GM23338 (cell line): ENCODE measurements around the gene GNAI3. TPM values are rescaled to one million over a fixed set of nuclear protein-coding genes. Genes with fewer than 3 reads are reported as not detected.
A peak's percentile ranks its signal among the peaks of the same experiment; 100 is the strongest.

Experiments used
- ATAC-seq: fragments of 200-7000 bp; cut with Tn5 transposase; 3 replicates; pipeline ENCODE4 v1.9.1; 2020
- DNase-seq: peaks from one replicate; pipeline ENCODE4 v3.0.0-alpha.2; 2015; ENCODE audit warnings: low spot score
- H2AFZ ChIP-seq: fragments of 200-600 bp; sonication (generic); 2 replicates; pipeline ENCODE4 v1.8.0; 2016; ENCODE audit warnings: antibody characterized with exemption, mild to moderate bottlenecking, moderate library complexity
- H3F3A ChIP-seq: fragments of 200-600 bp; sonication (generic); replicated peaks from 2 replicates; pipeline ENCODE4 v1.8.0; 2017; ENCODE audit warnings: antibody characterized with exemption, mixed run types, low read depth
- H3K27ac ChIP-seq: fragments of 200-600 bp; sonication (generic); 2 replicates; pipeline ENCODE4 v1.6.1; 2016; ENCODE audit warnings: low read depth
- H3K27me3 ChIP-seq: fragments of 200-600 bp; sonication (generic); 2 replicates; pipeline ENCODE4 v1.8.0; 2016; ENCODE audit warnings: mild to moderate bottlenecking, mixed run types, moderate library complexity; ENCODE audit not compliant: insufficient read depth
- H3K36me3 ChIP-seq: fragments of 200-600 bp; sonication (generic); 2 replicates; pipeline ENCODE4 v1.8.0; 2016; ENCODE audit warnings: mild to moderate bottlenecking; ENCODE audit not compliant: insufficient read depth
- H3K4me1 ChIP-seq: fragments of 200-600 bp; sonication (generic); 2 replicates; pipeline ENCODE4 v1.8.0; 2016; ENCODE audit warnings: mild to moderate bottlenecking, moderate library complexity; ENCODE audit not compliant: insufficient read depth
- H3K4me2 ChIP-seq: fragments of 200-600 bp; sonication (generic); 2 replicates; pipeline ENCODE4 v1.7.1; 2017; ENCODE audit warnings: mixed run types
- H3K4me3 ChIP-seq: fragments of 200-600 bp; sonication (generic); 2 replicates; pipeline ENCODE4 v1.6.1; 2016; ENCODE audit warnings: mixed run types
- H3K79me2 ChIP-seq: fragments of 200-600 bp; sonication (generic); replicated peaks from 2 replicates; pipeline ENCODE4 v1.8.0; 2017; ENCODE audit warnings: mild to moderate bottlenecking; ENCODE audit not compliant: insufficient read depth
- H3K9me2 ChIP-seq: fragments of 200-600 bp; sonication (generic); 2 replicates; pipeline ENCODE4 v1.8.0; 2017; ENCODE audit not compliant: insufficient read depth
- H4K20me1 ChIP-seq: fragments of 200-600 bp; sonication (generic); replicated peaks from 2 replicates; pipeline ENCODE4 v1.8.0; 2017; ENCODE audit warnings: mild to moderate bottlenecking; ENCODE audit not compliant: insufficient read depth
- H3K27ac Mint-ChIP-seq: 2 replicates; pipeline ENCODE4 v1.8.0; 2020; ENCODE audit warnings: inconsistent platforms, mild to moderate bottlenecking, moderate library complexity, mixed read lengths
- H3K27me3 Mint-ChIP-seq: 3 replicates; pipeline ENCODE4 v1.8.0; 2022; ENCODE audit warnings: low read depth, mild to moderate bottlenecking, moderate library complexity, mixed read lengths, inconsistent platforms; ENCODE audit not compliant: insufficient read depth, poor library complexity
- H3K36me3 Mint-ChIP-seq: 3 replicates; pipeline ENCODE4 v1.8.0; 2021; ENCODE audit warnings: low read depth, mild to moderate bottlenecking, inconsistent platforms, moderate library complexity, mixed read lengths
- H3K4me1 Mint-ChIP-seq: 3 replicates; pipeline ENCODE4 v1.8.0; 2020; ENCODE audit warnings: mild to moderate bottlenecking, inconsistent platforms, mixed read lengths
- H3K4me3 Mint-ChIP-seq: 3 replicates; pipeline ENCODE4 v1.8.0; 2021; ENCODE audit warnings: moderate library complexity, mild to moderate bottlenecking, inconsistent platforms, mixed read lengths
- H3K9me3 Mint-ChIP-seq: 3 replicates; pipeline ENCODE4 v1.8.0; 2020; ENCODE audit warnings: moderate library complexity, mild to moderate bottlenecking, inconsistent platforms, mixed read lengths
- CTCF ChIP-seq, 2 experiments: fragments of 200-600 bp in 1 of 2; sonication (generic) in 1 of 2; conservative IDR thresholded peaks; 2 replicates each; pipeline versions ENCODE4 v1.5.1 to v1.6.1; 2016 to 2017; ENCODE audit warnings: antibody characterized with exemption in 2 of 2, low read depth in 2 of 2, mild to moderate bottlenecking in 2 of 2, moderate library complexity in 1 of 2
- EZH2 ChIP-seq: fragments of 200-600 bp; sonication (generic); IDR thresholded peaks from one replicate; pipeline ENCODE4 v1.8.0; 2017; ENCODE audit warnings: antibody characterized with exemption, mild to moderate bottlenecking, low read depth; ENCODE audit not compliant: unreplicated experiment
- EZH2phosphoT487 ChIP-seq: fragments of 200-600 bp; sonication (generic); IDR thresholded peaks from one replicate; pipeline ENCODE4 v1.8.1; 2018; ENCODE audit warnings: antibody characterized with exemption; ENCODE audit not compliant: unreplicated experiment
- JUNB ChIP-seq: IDR thresholded peaks from one replicate; pipeline ENCODE4 v1.6.1; 2016; ENCODE audit warnings: antibody characterized with exemption; ENCODE audit not compliant: unreplicated experiment
- NANOG ChIP-seq: IDR thresholded peaks from 2 replicates; pipeline ENCODE4 v1.6.1; 2016; ENCODE audit warnings: antibody characterized with exemption, borderline replicate concordance
- REST ChIP-seq: IDR thresholded peaks from one replicate; pipeline ENCODE4 v1.6.1; 2018; ENCODE audit warnings: antibody characterized with exemption; ENCODE audit not compliant: unreplicated experiment
- STAT1 ChIP-seq: IDR thresholded peaks from one replicate; pipeline ENCODE4 v1.6.1; 2016; ENCODE audit warnings: antibody characterized with exemption; ENCODE audit not compliant: unreplicated experiment
- ZNF114 ChIP-seq: fragments of 250-450 bp; sonication (Bioruptor Pico); IDR thresholded peaks from 2 replicates; pipeline ENCODE4 v1.5.0; 2020; ENCODE audit warnings: mild to moderate bottlenecking, moderate library complexity
- ZNF331 ChIP-seq: fragments of 250-450 bp; sonication (Bioruptor Pico); IDR thresholded peaks from 2 replicates; pipeline ENCODE4 v1.5.0; 2020; ENCODE audit warnings: low read depth, mild to moderate bottlenecking, moderate library complexity
- polyA plus RNA-seq: library from polyadenylated mRNA; unstranded; fragments of >200 nt; fragmentation: Nextera tagmentation; extraction: Ambion mirVana; gene quantifications from 2 replicates; pipeline ENCODE4 v1.2.1, GENCODE V29; 2016
- total RNA-seq: library from RNA; depleted of rRNA; stranded (reverse); fragments of >200 nt; shearing (Covaris generic); gene quantifications from 2 replicates; pipeline ENCODE4 v1.2.3, GENCODE V29; 2014
- TF ChIP-seq, protein P1 (sequence below): IDR thresholded peaks from 2 replicates; pipeline ENCODE4 v1.6.1; 2016; ENCODE audit warnings: antibody characterized with exemption

The GNAI3 gene
- total and polyA plus RNA-seq, 2 experiments from 2014 or later = 4.5 to 10.2 TPM

DNA sequence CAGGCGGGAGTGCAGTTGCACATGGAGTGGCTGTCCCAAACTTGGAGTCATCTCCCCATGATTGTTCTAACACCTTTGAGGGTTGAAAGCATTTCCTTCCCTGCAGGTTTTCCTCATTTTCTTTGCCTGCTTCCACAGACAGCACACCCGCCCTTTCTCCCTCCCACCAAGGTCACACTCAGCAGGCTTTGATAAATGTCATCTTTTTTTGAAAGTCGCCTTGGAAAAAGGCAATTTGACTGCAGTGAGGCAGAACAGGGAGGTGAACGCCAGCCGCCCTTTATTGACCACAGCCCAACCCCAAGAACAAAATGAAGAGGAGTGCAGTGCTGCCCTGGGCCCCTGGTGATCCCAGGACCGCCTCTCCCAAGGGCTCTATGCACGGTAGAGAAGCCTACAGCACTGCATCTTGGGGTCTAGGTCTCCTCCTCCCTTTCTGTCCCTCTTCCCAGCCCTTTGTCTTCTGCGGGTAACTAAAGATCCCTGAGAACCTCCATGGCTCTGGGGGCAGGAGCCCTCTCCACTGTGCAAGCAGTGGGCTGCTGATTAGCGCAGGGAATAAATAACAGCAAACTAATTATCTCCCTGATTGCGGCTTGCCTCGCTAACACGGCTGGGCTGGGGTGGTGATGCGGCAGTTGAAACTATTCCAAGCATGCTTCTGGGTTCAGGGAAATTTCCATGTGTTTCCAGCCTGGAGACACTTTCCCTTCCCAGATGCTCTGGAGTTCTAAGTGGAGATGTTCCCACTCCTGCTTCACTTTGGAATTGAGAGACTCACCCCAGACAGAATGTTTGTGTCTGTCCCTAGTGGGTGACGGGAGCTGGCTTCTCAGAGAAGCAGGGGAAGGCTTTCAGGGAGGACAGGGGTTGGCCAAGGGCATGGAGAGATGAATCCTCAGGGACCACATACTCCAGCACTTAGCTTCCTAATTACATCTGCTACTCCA is 27.1 kb upstream of the GNAI3 start:
- Histone ChIP-seq H3K79me2 (no peaks in the 10 kb centered on the region), H3K36me3 (no peaks in the 10 kb centered on the region), H3K27me3 (no peaks in the 10 kb centered on the region), H3K4me2 (no peak overlapping the region), H4K20me1 (no peaks in the 10 kb centered on the region), H3F3A (no peaks in the 10 kb centered on the region), H3K27ac (no peak overlapping the region), H2AFZ (0 out of 2 replicates have a peak overlapping the region, but pooled peaks have one; percentile 59), H3K4me1 (no peaks in the 10 kb centered on the region), H3K9me2 (no peaks in the 10 kb centered on the region), H3K4me3 (no peak overlapping the region)
- Mint-ChIP-seq H3K4me1 (peaks cover 6% of the 10 kb centered on the region; the same call in 1 of the 3 replicates), H3K36me3 (no peaks in the 10 kb centered on the region), H3K4me3 (no peak overlapping the region), H3K27me3 (peaks cover 2% of the 10 kb centered on the region), H3K9me3 (no peaks in the 10 kb centered on the region), H3K27ac (no peak overlapping the region)
- ATAC-seq (peak; percentile 35; the same call in 1 of the 3 replicates), DNase-seq (no peak)
- TF ChIP-seq STAT1 (no peak), JUNB (no peak), NANOG (no peak), CTCF (conservative IDR thresholded peaks at IDR 0.05; ENCODE audit: low read depth in 2 of 2) (no peak), ZNF331 (CRISPR knock-in tag) (no peak), EZH2 (no peak), ZNF114 (no peak)
- TF ChIP-seq, protein P1, sequence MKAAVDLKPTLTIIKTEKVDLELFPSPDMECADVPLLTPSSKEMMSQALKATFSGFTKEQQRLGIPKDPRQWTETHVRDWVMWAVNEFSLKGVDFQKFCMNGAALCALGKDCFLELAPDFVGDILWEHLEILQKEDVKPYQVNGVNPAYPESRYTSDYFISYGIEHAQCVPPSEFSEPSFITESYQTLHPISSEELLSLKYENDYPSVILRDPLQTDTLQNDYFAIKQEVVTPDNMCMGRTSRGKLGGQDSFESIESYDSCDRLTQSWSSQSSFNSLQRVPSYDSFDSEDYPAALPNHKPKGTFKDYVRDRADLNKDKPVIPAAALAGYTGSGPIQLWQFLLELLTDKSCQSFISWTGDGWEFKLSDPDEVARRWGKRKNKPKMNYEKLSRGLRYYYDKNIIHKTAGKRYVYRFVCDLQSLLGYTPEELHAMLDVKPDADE = no peak

- Histone ChIP-seq H3K4me2 (no peak overlapping the region), H3K79me2 (no peaks in the 10 kb centered on the region), H3K36me3 (no peaks in the 10 kb centered on the region), H3K27ac (no peak overlapping the region), H3K9me2 (no peaks in the 10 kb centered on the region), H3F3A (no peaks in the 10 kb centered on the region), H3K4me1 (no peaks in the 10 kb centered on the region), H4K20me1 (no peaks in the 10 kb centered on the region), H2AFZ (no peak overlapping the region), H3K4me3 (no peak overlapping the region), H3K27me3 (no peaks in the 10 kb centered on the region)
- ATAC-seq (no peak), DNase-seq (no peak)
- peaks cover 2% of the 10 kb centered on the region for H3K27me3 Mint-ChIP-seq
- H3K4me1 Mint-ChIP-seq = peaks cover 6% of the 10 kb centered on the region; the same call in 1 of the 3 replicates
- no peaks in the 10 kb centered on the region for H3K9me3 Mint-ChIP-seq
- H3K4me3 Mint-ChIP-seq = no peak overlapping the region
- no peaks in the 10 kb centered on the region for H3K36me3 Mint-ChIP-seq
- no peak for TF ChIP-seq NANOG
- TF ChIP-seq, protein P1 = no peak
- TF ChIP-seq EZH2phosphoT487 = no peak
- TF ChIP-seq REST = no peak
- H3K27ac Mint-ChIP-seq = no peak overlapping the region
Observed at GRCh38 chr1:109522026-109522425, 26.4 kb upstream of the GNAI3 start.
